Measurements from ENCODE around the gene PIGS. TPM values are rescaled to one million over a fixed set of nuclear protein-coding genes. Genes with fewer than 3 reads are reported as not detected.

Gene PIGS
- total RNA-seq, 2 experiments from 2014 or later = 73.8 to 76.4 TPM

DNA sequence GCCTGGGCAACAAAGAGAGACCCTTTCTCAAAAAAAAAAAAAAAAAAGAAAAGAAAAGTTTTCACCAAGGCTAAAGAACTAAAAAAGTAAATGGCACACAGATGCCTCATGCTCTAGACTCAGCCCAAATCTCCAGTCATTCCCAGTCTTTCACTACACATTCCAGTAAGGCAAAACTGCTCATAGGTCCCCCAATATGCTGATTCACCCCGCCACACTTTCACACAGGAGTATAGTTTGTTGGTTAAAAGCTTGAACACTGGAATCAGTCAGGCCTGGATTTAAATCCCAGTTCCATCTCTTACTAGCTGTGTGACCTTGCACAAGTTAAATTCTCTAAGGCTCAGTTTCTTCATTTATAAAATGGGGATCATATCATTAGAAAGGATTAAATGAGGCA is 1.9 kb downstream of the PIGS start:
- TF ChIP-seq, protein P1, sequence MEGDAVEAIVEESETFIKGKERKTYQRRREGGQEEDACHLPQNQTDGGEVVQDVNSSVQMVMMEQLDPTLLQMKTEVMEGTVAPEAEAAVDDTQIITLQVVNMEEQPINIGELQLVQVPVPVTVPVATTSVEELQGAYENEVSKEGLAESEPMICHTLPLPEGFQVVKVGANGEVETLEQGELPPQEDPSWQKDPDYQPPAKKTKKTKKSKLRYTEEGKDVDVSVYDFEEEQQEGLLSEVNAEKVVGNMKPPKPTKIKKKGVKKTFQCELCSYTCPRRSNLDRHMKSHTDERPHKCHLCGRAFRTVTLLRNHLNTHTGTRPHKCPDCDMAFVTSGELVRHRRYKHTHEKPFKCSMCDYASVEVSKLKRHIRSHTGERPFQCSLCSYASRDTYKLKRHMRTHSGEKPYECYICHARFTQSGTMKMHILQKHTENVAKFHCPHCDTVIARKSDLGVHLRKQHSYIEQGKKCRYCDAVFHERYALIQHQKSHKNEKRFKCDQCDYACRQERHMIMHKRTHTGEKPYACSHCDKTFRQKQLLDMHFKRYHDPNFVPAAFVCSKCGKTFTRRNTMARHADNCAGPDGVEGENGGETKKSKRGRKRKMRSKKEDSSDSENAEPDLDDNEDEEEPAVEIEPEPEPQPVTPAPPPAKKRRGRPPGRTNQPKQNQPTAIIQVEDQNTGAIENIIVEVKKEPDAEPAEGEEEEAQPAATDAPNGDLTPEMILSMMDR (IDR thresholded peaks at IDR 0.05) = no peak
- ChIA-PET POLR2A (interaction anchor here (0.8 to 4.4 kb wide), 2 partner anchors 20 to 30 kb away, joined by 3 to 70 read pairs; partner anchors contain the start of gene SPAG5), CTCF (no interaction called here)
- Mint-ChIP-seq H3K27ac (peak overlapping the region; percentile 91), H3K4me3 (peak overlapping the region; percentile 94), H3K9me3 (no peaks in the 10 kb centered on the region), H3K27me3 (no peaks in the 10 kb centered on the region), H3K4me1 (ENCODE audit: low read depth) (peaks cover 65% of the 10 kb centered on the region), H3K36me3 (ENCODE audit: low read depth) (peaks cover 55% of the 10 kb centered on the region)
- intact Hi-C loops (cut with DNase I, micrococcal nuclease) = no loop called here
- Histone ChIP-seq H3K36me3 (ENCODE audit: insufficient read depth, low read length) (peaks cover 3% of the 10 kb centered on the region), H3K4me3 (ENCODE audit: low read length) (no peak overlapping the region), H3K4me1 (ENCODE audit: insufficient read depth, low read length) (peaks cover 50% of the 10 kb centered on the region), H3K27ac (ENCODE audit: low read depth in 1 of 2, low read length in 2 of 2) (no peak overlapping the region), H3K27me3 (ENCODE audit: control insufficient read depth in 1 of 2, insufficient read depth in 2 of 2, low read length in 2 of 2) (no peaks in the 10 kb centered on the region), H3K9me3 (ENCODE audit: control insufficient read depth in 1 of 2, insufficient read depth in 1 of 2, low read length in 2 of 2) (no peaks in the 10 kb centered on the region)
- DNase-seq (no peak), ATAC-seq (ENCODE audit: poor library complexity) (no peak)

DNA sequence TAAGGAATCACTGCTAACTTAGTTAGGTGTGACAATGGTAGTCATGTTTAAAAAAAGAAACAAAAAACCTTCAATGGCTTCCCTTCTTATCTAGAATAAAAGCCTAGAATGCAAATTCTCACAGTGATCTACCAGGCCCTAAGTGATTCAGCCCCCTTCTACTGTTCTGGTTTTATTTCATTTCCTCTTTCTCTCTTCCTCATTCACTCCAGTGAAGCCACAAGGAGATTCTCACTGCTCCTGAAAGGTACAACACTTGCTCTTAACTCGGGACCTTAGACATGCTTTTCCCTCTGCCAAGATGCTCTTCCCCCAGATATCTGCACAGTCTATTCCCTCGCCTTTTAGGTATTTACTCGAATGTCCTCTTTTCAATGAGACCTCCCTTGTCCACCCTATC is 3.7 kb downstream of the PIGS start:
- H3K4me3 Mint-ChIP-seq = peak overlapping the region; percentile 18
- H3K27me3 Mint-ChIP-seq = no peaks in the 10 kb centered on the region
- CTCF ChIA-PET = no interaction called here
- POLR2A ChIA-PET = no interaction called here
- peaks cover 67% of the 10 kb centered on the region for H3K36me3 Mint-ChIP-seq (ENCODE audit: low read depth)
- H3K27ac ChIP-seq (ENCODE audit: low read depth in 1 of 2, low read length in 2 of 2) = no peak overlapping the region
- no peaks in the 10 kb centered on the region for H3K9me3 ChIP-seq (ENCODE audit: control insufficient read depth in 1 of 2, insufficient read depth in 1 of 2, low read length in 2 of 2)
- H3K27ac Mint-ChIP-seq = peak overlapping the region; percentile 21
- peaks cover 19% of the 10 kb centered on the region for H3K36me3 ChIP-seq (ENCODE audit: insufficient read depth, low read length)
- H3K4me1 Mint-ChIP-seq (ENCODE audit: low read depth) = peaks cover 57% of the 10 kb centered on the region
- TF ChIP-seq, protein P1 (IDR thresholded peaks at IDR 0.05) = no peak
- H3K4me1 ChIP-seq (ENCODE audit: insufficient read depth, low read length) = peaks cover 42% of the 10 kb centered on the region
- ATAC-seq (ENCODE audit: poor library complexity) (no peak), DNase-seq (peak in 1 of 14 experiments; percentile 21)
- H3K27me3 ChIP-seq (ENCODE audit: control insufficient read depth in 1 of 2, insufficient read depth in 2 of 2, low read length in 2 of 2) = no peaks in the 10 kb centered on the region
- no peak overlapping the region for H3K4me3 ChIP-seq (ENCODE audit: low read length)
- intact Hi-C loops (cut with DNase I, micrococcal nuclease) = no loop called here
- no peaks in the 10 kb centered on the region for H3K9me3 Mint-ChIP-seq

GRCh38 chr17:28563475-28563874 is 7.8 kb downstream of the PIGS start:
- Histone ChIP-seq H3K27ac (ENCODE audit: low read depth in 1 of 2, low read length in 2 of 2) (no peak overlapping the region), H3K36me3 (ENCODE audit: insufficient read depth, low read length) (peaks cover 54% of the 10 kb centered on the region), H3K4me3 (ENCODE audit: low read length) (no peak overlapping the region), H3K9me3 (ENCODE audit: control insufficient read depth in 1 of 2, insufficient read depth in 1 of 2, low read length in 2 of 2) (no peaks in the 10 kb centered on the region), H3K27me3 (ENCODE audit: control insufficient read depth in 1 of 2, insufficient read depth in 2 of 2, low read length in 2 of 2) (no peaks in the 10 kb centered on the region), H3K4me1 (ENCODE audit: insufficient read depth, low read length) (peaks cover 10% of the 10 kb centered on the region)
- CTCF ChIA-PET = no interaction called here
- H3K4me1 Mint-ChIP-seq (ENCODE audit: low read depth) = peaks cover 23% of the 10 kb centered on the region
- ATAC-seq (ENCODE audit: poor library complexity) (no peak), DNase-seq (no peak)
- H3K4me3 Mint-ChIP-seq = no peak overlapping the region
- intact Hi-C loops (cut with DNase I, micrococcal nuclease) = no loop called here
- H3K27me3 Mint-ChIP-seq = no peaks in the 10 kb centered on the region
- H3K27ac Mint-ChIP-seq = no peak overlapping the region
- TF ChIP-seq, protein P1 (IDR thresholded peaks at IDR 0.05) = no peak
- H3K36me3 Mint-ChIP-seq (ENCODE audit: low read depth) = peaks cover 74% of the 10 kb centered on the region
- POLR2A ChIA-PET = interaction anchor here (2.8 kb wide), 1 partner anchor 8 kb away, joined by 13 read pairs; the partner anchor contains the start of gene PIGS
- H3K9me3 Mint-ChIP-seq = no peaks in the 10 kb centered on the region
